Measurements from ENCODE around the gene SOBP.

SOBP gene

GRCh38 chr6:107624050-107624449 is 134.1 kb downstream of the SOBP start:
- no peak for DNase-seq

- no peak for DNase-seq
These were observed 134.6 kb downstream of the SOBP start for GRCh38 chr6:107624541-107624940.

DNA sequence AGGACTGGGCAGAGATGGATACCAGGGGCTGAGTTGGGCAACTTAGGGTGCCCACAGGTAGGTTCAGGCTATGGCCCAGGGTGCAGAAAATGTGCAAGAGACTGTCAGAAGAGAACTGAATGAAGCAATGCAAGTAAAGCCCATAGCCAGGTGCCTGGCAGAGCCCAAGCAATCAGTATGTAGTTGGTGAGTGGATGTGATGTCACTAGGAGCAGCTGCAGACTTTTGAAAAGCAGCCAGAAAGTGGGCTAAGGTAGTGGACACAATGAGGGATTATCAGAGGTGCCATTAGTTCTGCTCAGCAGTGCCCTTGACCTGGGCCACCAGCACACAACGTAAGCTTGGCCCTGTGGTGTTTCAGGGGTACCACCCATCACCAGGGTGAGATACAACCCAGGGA is 135.3 kb downstream of the SOBP start:
- DNase-seq = no peak

DNA sequence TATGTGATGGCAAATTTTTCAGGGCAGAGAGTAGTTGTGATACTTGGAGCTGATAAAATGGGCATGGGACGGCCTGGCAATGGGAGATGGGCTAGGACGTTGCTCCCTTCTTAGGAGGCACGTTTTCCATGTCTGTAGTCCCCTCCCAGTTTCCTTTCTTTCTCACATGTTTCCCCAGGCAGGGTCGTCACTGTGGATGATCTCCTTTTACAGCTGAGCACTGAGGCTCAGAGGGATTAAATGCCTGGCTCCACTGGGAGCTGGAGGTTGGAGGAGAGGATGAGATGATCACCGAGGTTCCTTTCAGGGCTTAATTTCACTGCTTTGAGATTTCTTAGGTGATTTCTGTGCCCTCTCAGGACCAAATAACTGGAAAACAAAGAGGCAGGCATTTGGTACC is 136.7 kb downstream of the SOBP start:
- no peak for DNase-seq

DNA sequence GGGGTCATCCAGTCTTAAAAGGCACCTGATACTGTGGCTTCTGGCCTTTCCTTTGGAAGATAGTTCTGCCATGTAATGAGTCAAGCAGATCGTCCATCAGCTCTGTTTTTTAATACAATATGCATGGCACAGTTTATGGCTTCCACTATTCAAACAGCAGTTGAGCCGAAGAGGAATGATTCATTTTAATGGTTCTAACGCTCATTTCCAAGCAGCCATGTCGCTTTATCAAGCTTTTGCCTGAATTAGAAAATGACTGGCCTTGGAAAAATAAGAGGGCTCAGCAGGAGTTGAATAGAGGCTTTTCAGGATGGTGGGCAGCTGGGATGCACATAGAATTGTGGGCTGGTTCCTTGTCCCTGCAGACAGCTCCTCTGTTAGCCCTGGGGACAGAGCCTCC is 138.1 kb downstream of the SOBP start:
- DNase-seq = no peak

- no peak for DNase-seq
These were observed 139.0 kb downstream of the SOBP start for GRCh38 chr6:107628878-107629277.

DNA sequence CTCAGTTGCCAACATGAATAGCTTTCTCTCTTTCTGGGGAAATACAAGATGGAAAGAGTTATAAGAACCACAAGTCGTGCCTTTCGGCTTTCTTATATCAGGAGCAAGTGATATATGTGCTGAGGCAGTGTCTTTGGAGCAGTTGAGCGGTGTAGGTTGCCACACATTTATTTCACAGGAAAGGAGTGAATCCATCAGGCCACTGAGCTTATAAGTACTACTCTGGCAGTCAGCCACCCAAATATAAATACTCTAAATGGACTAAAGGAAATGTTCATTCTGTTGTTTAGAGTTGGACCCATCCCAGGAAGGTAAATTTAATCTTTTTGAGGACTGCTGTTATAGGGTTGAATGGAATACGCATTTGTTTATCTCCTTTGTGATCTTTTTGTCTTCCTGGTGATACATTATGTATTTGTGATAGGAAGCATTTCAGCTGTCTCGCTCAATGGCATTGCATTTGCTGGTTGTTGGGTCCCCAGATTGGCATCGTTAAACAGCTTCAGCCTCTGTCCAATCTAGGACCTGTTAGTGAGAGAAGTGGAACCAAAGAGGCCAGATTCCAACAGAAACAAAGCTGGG is 139.7 kb downstream of the SOBP start:
- no peak for DNase-seq

- DNase-seq = no peak
These were observed 140.5 kb downstream of the SOBP start for GRCh38 chr6:107630348-107630977.

DNA sequence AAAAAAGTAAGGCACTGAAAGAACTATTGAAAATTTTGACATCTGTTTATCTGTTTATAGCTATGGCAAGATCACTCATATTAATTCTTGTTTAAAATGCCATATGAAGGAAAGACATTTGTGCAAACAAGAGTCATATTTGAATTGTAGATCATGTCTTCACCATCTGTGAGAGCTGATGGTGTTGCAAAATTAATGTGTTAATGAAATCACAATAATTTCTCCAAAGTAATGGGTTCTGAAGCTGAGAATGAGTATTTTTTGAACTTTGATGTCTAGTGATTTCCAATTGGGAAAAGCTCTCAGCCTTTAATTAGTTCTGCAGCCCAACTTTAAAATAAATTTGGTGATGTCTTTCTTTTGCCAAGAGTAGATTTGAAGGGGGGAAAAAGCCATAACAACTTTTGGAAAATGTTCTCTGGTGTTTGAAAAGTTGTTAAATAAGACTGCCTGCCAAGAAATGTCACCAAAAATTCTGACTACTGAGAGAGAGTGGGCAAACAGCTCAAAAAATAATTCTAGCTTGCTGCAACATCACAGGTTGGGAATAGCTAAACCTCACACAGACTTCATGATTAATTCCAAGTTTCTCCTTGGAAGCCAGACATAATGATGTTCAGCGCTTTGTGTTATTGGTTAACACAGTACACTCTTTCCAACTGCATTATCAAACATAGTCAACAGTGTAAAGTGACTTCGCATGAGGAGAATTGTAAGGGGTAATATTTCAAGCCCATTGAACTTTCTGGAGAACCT is 142.6 kb downstream of the SOBP start:
- DNase-seq = no peak

GRCh38 chr6:107633680-107634323 is 143.9 kb downstream of the SOBP start:
- no peak for DNase-seq

GRCh38 chr6:107634324-107635056 is 144.6 kb downstream of the SOBP start:
- no peak for DNase-seq

DNA sequence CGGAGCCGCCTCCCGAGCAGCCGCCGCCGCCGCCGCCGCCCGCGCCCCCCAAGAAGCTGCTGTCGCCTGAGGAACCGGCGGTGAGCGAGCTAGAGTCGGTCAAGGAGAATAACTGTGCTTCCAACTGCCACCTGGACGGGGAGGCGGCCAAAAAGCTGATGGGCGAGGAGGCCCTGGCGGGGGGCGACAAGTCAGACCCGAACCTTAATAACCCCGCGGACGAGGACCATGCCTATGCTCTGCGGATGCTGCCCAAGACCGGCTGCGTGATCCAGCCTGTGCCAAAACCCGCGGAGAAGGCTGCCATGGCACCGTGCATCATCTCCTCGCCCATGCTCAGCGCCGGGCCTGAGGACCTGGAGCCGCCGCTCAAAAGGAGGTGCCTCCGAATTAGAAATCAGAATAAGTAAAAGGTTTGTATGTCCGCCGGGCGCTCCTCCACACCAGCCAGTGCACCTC is 145.2 kb downstream of the SOBP start:
- no peak for DNase-seq

DNA sequence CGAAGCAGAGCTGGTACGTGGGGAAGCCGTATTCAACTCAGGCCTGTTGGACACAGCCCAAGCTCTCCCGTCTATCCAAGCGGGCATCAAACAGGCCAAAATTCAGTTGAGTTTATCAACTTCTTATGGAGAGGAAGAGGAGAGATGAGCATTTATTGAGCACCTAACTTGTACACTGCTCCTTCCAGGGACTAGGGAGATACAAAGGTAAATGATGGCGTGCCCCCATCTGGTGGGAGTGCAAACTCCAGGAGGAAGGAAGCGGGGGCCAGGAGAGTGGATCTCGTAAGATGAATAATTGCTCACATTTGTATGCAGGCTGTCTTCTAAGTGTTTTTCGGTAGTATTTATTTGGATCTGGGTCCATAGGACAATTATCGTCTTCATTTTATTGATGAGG is 146.6 kb downstream of the SOBP start:
- DNase-seq = no peak

DNA sequence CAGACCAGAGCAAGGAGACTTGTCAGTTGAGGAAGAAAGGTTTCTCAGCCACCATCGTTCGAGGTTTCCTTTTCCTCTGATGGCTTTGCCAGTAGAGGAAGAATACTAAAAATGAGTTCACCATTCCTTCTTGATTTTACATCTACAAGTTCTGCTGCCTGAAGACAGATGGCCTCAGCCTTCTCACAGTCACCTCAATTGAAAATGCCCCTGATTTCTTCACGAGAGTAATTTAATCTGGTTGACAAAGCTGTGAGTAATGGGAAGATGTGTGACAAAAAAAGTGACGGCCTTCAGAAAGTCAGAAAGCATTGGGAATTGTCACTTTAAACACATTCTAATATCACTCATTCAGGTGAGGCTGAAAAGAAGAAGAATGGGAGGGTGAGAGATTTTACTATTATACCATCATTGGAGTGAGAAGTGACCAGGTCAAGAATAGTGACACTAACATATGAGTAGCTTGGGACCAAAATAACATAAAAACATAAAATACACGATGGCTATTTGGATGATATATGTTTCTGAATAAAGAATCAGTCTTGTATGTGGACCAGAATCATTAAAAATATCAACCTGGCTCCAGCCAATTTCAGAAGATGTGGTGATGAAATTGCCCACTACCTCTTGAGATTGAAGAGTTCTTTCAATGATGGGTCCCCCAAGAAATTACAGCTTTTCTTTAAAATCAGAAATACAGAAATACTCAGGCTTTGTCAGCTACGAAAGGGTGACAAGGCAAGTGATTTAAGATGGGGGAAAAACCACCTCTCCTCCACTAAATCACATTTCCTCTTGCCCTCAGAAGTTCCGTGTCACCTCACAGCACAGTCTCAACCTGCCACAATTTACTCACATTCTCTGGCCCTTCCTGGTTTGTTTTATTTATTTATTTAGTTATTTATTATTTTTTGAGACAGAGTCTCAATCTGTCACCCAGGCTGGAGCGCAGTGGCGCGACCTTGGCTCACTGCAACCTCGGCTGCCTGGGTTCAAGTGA is 147.7 kb downstream of the SOBP start:
- DNase-seq = no peak

DNA sequence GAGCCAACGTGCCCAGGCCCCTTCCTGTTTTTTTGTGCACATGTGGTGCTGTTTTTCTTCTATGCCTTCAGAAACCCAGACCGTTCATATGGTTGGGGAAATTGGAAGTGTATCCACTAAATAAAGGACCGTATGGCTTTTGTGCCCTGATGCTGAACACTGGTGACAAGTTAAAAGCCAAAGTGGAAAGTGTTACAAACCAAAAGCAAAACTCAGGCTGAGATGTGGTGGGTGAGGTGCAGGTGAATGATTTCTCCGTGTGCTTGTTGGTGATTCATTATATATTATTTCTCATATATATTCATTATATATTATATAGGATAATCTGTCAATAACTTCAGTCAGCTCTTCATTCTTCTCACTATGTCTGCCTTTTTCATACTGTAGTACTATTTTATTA is 148.6 kb downstream of the SOBP start:
- DNase-seq = no peak

DNA sequence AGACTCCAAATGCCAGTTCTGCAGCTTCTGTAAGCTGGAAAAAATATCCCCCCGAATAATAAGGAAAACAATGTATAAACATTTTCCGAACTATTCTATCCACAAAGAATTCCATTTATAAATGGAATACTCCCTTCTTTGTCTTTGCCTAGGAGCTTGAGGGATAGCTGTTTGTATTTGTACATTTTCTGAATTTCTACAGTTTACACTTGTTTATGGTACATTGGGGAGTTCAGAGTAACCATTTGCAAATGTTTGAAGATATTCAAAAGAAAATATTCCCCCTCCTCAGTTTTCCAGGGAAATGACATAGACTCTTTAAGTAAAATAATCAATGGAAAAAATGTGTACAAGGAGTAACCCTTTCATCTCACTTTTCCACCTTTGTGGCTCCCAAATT is 149.6 kb downstream of the SOBP start:
- no peak for DNase-seq

- no peak for DNase-seq
These were observed 151.2 kb downstream of the SOBP start for GRCh38 chr6:107641071-107641470.

- DNase-seq = no peak
These were observed 151.6 kb downstream of the SOBP start for GRCh38 chr6:107641500-107641941.

DNA sequence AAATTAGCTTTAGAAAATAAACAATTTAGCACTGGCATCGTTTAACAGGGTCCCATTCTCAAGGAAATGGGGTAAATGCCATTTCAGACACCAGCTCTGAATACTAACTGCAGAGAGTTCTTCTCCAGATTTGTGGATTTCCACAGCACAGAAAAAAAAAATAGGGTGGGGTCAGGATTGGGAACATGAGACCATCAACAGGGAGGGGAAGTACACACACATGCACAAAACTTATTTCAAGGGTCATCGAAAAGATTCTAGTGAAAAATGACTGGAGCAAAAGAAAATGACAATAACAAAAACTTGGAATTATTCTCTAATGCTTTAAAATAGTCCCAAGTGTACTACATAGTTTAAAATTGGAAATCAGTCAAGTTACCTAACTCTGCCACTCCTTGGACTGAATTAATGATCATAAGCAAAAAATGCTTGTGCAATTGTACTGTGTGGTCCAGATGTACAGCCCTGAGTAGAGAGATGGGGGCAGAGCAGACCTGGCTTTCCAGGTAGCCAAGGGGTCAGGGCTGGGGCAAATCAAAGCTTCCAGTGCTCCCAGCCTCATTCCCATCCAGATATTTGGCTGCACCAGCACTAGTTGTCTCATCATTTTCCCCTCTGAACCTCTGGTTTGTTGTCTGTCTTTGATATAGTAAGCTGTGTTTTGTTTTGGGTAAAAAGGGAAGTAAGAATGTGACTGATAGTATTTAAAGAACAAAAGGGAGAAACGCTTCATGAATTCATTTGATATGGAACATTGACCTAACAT is 152.4 kb downstream of the SOBP start:
- DNase-seq = no peak

DNA sequence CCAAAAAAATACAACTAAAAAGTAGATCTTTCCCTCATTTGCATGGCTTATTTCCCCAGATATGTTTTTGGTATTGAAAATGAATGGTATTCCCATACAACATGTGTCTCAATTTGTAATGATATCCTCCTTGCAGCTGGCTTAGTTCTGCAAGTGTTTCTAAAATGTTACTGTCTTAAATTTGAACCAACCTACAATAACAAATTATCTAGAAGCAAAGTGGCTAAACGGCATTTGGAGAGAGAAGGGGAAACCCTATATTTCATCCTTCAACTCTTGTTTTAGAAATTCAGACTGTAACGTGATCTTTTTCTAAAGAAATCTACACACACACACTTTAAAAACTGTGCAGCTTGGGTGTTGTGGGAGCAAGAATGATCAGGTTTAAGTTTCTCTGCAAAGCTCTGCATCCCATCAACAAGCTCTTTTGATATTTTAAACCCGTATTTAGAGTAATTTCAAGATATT is 153.0 kb downstream of the SOBP start:
- no peak for DNase-seq

GRCh38 chr6:107644513-107644912 is 154.6 kb downstream of the SOBP start:
- no peak for DNase-seq
